ENCODE data around the gene FASTK.
"Not testable (repeated sequence)": the region's sequence is repeated elsewhere in the genome, so short reads cannot be mapped to it uniquely, and the experiment has no call there.

Gene FASTK

DNA sequence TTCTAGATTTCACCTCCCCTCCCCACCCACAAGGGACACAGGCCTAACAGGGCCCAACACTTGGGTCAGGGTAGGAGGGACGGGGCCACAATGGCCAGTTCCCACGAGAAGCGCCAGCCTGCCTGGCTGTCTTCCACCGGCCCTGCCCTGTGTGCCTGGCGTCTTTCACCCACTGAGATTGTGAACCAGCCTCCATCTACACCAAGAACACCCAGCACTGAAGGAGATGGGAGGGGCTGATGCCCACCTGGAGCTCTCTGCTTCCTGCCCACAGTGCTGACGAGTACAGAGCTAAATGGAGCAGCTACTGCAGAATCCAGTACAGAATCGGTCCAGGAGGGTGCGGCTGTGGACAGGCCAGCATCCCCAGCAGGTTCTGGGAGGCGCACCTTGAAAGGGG is 34.6 kb downstream of the FASTK start:
- no peak for DNase-seq

DNA sequence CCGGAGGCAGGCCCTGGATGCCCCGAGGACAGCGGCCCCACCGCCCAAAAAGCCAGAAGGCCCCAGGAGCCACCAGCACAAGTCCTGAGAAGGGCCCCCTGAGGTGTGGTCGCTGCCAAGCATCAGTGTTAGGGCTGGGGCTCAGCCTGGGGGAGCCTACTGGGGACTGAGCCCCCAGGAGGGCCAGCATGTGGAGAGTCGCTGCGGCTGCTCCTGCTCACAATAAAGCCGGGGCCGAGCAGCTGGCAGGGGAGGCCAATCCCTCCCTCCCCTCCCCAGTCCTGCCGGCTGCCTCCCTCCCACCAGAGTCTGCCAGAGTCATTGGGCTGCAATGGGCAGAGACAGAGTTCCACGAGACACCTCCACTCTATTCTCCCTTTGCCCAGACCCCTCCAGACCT is 35.3 kb downstream of the FASTK start:
- DNase-seq, result no peak

DNA sequence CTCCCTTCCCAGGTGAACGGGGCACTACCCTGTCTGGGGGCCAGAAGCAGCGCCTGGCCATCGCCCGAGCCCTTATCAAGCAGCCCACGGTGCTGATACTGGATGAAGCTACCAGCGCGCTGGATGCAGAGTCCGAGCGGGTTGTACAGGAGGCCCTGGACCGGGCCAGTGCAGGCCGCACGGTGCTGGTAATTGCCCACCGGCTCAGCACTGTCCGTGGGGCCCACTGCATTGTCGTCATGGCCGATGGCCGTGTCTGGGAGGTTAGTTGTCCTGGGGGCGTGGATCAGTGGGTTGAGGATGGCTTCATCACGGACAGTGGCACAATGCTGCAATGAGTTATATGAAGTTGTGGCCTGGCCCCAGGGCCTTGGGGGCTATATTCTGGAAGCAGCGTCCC is 36.6 kb downstream of the FASTK start:
- no peak for DNase-seq

DNA sequence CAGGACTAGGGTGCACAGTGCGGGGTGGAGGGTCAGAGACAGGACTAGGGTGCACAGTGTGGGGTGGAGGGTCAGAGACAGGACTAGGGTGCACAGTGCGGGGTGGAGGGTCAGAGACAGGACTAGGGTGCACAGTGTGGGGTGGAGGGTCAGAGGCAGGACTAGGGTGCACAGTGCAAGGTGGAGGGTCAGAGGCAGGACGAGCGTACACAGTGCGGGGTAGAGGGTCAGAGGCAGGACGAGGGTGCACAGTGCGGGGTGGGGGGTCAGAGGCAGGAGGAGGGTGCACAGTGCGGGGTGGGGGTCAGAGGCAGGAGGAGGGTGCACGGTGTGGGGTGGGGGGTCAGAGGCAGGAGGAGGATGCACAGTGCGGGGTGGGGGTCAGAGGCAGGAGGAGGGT is 37.2 kb downstream of the FASTK start:
- not testable (repeated sequence) for DNase-seq

DNA sequence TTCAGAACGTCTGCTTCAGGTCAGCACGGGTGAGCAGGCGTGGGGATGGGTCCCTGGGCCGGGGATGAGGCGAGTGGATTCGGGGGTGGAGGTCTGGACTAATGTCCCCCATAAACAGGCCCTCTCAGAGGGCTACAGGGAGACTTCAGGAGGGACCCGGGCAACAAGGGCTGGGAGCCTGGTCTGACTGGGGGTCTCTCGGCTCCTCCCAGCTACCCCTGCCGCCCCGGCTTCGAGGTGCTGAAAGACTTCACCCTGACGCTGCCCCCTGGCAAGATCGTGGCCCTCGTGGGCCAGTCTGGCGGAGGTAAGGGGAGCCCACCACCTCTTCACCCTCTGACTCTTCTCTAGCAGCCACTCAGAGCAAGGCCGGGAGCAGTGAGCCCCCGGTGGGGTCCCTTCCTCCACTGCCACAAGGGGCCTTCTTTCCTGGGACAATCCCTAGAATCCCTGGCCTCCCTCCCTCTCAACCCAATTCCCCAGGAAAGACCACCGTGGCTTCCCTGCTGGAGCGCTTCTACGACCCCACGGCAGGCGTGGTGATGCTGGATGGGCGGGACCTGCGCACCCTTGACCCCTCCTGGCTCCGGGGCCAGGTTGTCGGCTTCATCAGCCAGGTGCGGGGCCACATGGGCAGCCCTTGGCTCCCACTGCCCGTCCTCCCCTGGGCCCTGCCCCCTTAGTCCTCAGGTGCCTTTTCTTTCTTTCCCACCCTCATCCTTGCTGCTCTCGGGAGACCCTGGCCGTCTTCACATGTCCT is 39.8 kb downstream of the FASTK start:
- no peak for DNase-seq

DNA sequence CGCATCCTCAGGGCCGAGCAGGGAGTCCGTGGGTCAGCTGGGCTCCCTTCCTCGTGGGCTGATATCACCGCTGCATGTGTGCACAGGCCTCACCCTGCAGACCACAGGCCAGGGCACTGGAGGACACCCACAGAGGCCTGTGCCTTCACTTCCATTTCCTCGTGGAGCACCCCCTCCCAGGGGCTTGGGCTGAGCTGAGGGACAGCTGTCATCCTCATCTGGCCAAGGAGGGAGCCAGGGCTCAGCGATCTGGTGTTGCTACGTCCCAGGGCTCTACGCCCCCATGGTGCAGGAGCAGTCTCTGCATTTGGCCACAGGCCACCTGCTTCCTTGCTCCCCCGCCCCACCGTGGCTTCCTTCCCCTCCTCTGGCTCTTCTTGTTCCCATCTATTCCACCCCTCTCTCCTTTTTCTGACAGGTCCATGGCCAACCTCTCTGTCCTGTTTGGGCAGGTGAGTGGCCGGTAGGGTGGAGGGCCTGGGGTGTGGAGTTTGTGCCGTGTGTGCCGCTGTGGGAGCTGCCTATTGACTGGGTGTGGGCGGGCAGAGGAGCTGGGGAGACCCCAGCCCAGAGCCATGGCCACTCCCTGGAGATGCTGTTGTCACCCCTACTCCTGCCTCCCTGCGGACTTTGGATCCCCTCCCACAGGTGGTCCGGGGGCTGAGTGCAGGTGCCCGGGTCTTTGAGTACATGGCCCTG is 40.6 kb downstream of the FASTK start:
- no peak for DNase-seq

DNA sequence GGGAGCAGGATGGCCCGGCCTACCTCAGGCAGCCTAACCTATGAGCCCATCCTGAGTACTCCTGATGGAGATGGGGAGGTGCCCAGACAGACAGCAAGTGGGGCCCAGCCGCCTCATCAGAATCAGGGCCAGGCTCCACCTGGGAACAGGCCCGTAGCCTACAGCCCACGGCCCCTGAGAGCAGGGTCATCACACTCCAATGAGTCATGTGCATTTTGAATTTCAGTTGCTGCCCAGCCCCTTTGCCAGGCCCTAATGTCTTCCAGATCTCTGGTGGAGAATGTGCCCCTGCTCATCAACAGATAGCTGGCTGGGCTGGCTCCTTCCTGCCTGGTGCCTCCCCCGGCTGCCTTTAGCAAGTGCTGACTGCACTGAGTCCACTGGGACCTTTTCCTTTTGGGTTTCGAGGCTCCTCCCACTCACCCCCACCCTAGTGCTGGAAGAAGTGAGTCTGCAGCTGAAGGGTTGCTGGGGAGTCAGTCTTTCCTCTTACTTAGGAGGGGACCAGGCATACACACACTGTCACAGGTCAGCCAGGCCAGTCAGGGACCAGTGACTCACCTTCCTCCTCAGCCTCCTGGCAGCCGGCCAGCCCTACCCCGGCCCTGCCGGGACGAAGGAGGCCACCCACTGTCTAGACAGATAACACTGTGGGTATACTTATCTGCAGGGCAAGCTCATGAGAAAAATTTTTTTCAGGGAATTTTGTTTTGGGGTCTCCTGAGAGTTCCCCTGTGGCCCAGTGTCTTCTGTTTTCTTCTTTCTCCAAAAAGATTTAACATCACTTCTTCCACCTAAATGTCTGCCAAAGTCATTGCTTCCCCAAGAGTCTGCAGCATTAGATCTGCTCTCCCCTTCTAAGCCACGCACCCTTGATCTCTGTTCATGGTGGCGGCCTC is 41.4 kb downstream of the FASTK start:
- peak; percentile 25 for DNase-seq

DNA sequence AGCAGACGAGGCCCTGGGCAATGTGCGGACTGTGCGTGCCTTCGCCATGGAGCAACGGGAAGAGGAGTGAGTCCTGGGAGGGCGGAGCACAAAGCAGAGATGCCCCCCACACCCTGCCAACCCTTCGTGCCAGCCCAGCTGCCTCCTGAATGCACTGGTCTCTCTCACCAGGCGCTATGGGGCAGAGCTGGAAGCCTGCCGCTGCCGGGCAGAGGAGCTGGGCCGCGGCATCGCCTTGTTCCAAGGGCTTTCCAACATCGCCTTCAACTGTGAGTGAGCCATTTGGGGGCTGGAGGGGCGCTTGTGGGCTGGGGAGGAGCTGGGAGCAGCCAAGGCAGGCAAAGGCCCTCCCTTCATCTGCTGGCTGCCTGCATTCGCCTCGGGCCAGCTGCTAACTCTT is 44.7 kb downstream of the FASTK start:
- no peak for DNase-seq

DNA sequence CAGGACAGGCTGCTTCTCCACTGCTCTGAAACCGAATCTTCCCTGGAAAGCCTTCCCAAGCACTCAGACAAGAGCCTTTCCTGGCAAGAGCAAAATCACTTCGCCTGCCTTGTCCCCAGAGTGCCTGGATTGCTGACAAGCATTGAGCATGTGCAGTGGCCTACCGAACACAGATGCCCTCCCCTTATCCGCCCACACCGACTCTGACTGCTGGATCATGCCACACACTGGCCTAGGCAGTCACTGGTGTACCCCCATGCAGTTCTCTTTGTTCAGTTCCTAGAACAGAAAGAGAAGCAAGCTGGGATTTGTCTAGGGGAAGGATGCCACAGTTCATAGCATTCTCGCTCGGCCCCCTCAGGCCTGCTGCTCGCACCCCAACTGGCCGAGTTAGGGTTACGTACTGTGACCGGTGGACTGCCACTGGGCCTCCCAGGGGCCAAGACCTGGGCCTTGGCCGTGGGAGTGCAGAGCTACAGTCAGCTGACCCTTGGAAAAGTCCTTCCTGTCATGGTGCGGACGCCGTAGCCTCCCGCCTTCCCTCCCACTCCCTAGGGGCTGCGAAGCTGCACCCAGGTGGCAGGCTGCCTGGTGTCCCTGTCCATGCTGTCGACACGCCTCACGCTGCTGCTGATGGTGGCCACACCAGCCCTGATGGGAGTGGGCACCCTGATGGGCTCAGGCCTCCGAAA is 45.4 kb downstream of the FASTK start:
- DNase-seq, result no peak

DNA sequence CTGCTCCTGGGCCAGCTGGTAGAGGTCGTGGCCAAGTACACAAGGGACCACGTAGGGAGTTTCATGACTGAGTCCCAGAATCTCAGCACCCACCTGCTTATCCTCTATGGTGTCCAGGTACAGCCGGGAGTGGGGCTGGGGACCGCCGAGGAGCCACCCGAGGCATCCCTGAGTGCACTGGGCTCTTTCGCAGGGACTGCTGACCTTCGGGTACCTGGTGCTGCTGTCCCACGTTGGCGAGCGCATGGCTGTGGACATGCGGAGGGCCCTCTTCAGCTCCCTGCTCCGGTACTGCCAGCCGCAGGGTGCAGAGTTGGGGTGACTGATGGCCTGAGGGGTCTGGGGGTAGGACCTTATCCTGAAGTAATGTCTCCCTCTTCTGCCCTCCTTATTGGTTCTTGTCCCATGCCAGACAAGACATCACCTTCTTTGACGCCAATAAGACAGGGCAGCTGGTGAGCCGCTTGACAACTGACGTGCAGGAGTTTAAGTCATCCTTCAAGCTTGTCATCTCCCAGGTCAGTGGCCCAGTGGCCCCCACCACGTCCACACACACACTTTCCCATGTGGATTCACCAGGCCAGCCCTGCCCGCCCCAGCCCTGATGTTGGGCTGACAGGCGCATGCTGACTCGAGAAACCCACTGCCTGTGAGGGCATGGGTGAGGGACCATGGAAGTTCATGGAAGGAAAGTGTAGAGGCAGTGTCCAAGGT is 46.1 kb downstream of the FASTK start:
- DNase-seq, result no peak

DNA sequence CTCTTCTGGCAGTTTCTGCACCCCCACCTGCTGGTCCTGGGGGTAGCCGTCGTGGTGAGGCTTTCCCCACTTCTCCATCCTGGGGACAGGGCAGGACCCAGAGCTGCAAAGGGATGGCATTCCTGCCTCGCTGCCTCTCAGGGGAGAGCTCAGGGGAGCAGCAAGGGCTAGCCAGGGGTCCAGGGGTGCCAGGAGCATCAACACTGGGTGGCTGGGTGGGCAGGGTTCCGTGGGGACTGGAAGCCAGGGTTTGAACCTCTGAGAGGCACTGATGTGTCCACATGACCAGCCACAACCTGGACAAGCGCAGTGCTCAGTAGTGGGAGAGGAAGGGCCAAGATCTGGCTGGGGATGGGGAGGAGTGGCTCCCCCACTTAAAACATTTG is 46.8 kb downstream of the FASTK start:
- DNase-seq, result no peak

DNA sequence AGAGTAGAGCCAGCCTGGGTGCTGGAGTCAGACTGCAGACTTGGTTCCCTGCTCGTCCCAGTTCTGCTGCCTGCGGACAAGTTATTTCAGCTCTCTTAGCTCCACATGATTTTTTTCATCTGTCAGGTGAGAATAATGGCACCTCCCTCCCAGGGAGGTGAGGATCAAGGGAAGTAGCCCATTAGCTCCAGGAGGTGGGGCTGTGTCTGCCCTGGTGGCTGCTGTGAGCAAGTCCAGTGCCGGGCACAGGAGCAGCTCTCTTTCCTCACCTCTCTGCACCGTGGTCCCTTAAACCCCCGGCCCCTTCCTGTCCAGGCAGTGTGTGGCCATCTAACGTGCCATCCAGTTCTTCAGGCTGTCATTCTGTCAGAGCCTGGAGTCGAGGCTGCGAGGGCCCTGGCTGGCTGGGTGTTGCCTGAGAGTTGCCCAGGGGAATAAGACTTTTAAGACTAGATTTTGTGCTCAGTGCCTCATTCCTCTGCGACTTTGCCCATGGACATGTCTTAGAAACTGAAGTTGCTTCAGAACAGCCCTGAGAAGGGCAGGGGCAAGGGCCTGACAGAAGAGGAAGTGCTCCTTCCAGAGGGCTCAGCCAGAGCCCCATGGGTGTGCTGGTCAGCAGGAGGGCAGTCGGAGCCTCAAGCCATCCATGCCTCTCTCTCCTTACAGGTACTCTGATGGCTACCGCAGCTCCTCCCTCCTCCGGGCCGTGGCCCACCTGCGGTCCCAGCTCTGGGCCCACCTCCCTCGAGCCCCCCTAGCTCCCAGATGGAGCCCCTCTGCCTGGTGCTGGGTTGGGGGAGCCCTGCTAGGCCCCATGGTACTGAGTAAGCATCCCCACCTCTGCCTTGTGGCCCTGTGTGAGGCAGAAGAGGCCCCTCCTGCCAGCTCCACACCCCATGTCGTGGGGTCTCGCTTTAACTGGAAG is 47.4 kb downstream of the FASTK start:
- no peak for DNase-seq

DNA sequence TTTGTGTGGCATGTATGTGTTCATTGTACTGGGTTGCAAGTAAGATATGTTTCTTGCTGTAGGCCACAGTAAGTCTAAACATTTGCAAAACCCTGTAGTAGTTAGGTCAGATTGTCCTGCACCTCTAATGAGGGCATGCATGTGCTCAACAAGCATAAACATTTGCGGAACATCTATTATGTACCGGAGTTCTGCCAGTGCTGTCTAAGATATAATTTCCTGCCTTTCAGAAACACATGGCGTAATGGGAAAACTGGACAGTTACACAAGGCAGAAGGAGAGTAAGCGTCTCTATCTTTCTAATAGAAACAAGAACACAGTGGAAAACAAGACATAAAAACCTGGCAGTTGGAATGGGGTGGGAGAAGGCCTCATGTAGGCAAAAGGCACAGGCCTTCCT is 49.6 kb downstream of the FASTK start:
- DNase-seq, result no peak

DNA sequence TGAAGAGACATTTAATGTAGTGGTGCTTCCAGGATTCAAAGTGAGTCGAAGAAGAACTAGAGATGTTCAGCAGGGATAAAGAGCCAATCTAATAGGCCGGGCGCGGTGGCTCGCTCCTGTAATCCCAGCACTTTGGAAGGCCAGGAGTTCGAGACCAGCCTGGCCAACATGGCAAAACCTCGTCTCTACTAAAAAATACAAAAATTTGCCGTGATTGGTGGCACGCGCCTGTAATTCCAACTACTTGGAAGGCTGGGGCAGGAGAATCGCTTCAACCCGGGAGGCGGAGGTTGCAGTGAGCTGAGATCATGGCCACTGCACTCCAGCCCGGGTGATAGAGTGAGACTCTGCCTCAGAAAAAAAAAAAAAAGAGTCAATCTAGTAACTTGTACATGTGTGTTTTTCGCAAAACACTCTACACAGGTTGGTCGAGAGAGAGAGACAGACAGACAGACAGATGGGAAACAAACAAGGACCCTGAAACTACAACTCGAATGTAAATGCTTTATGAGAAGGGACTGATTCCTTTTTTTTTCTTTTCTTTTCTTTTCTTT is 51.6 kb downstream of the FASTK start:
- DNase-seq, result no peak

DNA sequence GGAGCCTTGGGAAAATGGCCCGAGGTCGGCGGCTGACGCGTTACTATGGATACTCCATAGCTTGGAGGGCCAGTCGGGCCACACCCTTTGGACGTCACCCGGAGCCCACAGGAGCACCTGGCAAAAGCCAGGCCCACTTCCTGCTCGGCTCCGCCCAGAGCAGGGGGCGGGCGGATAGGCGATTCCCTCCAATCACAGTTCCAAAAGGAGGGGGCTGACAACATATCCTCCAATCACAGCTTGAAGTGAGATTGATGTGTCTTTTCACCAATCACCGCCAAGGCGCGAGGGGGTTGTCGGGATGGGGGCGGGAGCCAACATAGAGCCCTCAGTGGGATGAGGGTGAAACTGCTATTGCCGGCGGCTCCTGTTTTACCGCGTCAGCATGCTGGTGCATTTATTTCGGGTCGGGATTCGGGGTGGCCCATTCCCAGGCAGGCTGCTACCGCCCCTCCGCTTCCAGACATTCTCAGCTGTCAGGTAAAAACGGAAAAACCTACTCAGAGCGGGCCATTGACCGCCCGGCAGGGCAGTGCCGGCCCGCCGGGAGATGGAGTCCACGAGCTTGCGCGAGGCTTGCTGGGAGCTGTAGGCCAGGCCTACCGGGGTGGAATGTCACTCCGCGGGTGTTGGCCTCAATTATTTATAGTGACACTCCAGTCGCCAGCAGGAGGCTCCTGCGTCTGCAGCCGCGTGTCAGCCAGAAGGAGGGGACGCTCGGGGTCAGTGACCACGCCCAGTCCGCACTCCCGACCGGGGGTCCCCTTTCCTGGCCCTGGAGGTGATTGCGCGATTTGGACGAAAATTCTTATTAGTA is 52.3 kb downstream of the FASTK start, which contains the start of gene ABCB8:
TSS of gene ABCB8 (plus strand) at position 320 of the 817 bp plus-strand sequence. CDS start at position 386, 66 bp downstream.
- DNase-seq, result peak; percentile 100

DNA sequence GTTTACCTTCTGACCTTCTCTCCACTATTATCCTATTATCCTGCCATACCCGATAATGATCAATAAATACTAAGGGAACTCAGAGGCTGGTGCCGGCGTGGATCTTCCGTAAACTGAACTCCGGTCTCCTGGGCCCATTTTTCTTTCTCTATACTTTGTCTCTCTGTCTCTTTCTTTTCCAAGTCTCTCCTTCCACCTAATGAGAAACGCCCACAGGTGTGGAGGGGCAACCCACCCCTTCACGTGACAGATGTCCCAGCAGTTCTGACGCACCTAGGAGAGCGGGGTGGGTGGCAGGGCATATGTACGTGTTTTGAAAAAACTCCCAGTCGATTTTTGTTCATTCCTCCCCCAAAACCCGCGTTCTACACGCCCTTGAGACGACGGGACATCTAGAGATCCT is 52.9 kb downstream of the FASTK start:
- DNase-seq, result not testable (repeated sequence)

DNA sequence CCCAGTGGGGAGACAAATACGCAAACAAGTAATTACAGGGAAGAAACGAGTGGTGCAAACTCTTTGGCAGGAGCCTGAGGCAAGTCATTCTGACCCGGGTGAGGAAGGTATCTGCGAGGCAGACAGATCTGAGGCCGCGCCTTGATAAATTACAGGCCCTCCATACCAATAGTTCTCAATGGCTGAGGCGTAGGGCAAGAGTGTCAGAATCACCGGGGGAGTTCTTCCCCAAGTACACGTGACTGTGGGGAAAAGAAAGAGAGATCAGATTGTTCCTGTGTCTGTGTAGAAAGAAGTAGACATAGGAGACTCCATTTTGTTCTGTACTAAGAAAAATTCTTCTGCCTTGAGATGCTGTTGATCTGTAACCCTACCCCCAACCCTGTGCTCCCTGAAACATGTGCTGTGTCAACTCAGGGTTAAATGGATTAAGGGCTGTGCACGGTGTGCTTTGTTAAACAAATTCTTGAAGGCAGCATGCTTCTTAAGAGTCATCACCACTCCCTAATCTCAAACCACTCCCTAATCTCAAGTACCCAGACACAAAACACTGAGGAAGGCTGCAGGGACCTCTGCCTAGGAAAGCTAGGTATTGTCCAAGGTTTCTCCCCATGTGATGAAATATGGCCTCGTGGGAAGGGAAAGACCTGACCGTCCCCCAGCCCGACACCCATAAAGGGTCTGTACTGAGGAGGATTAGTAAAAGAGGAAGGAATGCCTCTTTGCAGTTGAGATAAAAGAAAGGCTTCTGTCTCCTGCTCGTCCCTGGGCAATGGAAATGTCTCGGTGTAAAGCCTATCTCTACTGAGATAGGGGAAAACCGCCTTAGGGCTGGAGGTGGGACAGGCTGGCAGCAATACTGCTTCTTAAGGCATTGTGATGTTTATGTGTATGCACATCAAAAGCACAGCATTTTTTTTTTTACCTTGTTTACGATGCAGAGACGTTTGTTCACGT is 53.6 kb downstream of the FASTK start:
- not testable (repeated sequence) for DNase-seq
